Left ventricle myocardium inferior (tissue), 1 donor: ENCODE measurements around the gene CPNE6. TPM values are rescaled to one million over a fixed set of nuclear protein-coding genes. Genes with fewer than 3 reads are reported as not detected.

ENCODE experiments used
- DNase-seq: peaks from one replicate; pipeline ENCODE4 v3.0.0-alpha.2; 2020
- H3K27ac ChIP-seq: fragments of 200-600 bp; replicated peaks from 2 replicates; pipeline ENCODE4 v1.8.0; 2021
- H3K27me3 ChIP-seq: fragments of 200-600 bp; 2 replicates; pipeline ENCODE4 v1.8.0; 2021; ENCODE audit warnings: low read depth
- H3K36me3 ChIP-seq: fragments of 200-600 bp; 2 replicates; pipeline ENCODE4 v1.8.0; 2021
- H3K4me1 ChIP-seq: fragments of 200-600 bp; 2 replicates; pipeline ENCODE4 v1.8.0; 2021
- H3K4me3 ChIP-seq: fragments of 200-600 bp; 2 replicates; pipeline ENCODE4 v1.8.0; 2021; ENCODE audit warnings: mild to moderate bottlenecking, moderate library complexity
- H3K9me3 ChIP-seq: fragments of 200-600 bp; replicated peaks from 2 replicates; pipeline ENCODE4 v1.8.0; 2021
- CTCF ChIP-seq: fragments of 200-600 bp; IDR thresholded peaks from 2 replicates; pipeline ENCODE4 v1.8.0; 2021; ENCODE audit warnings: antibody characterized with exemption, mild to moderate bottlenecking, borderline replicate concordance
- intact Hi-C: fragments of 100-400 bp; cut with micrococcal nuclease; formaldehyde crosslinking; loops from one replicate; pipeline ENCODE4 v1.11.0; 2022
- total RNA-seq: library from RNA; stranded (reverse); fragmentation: NEBNext Ultra II Directional; extraction: Animal tissue kit (Norgen Biotek cat#: 25700); gene quantifications from one replicate; pipeline ENCODE4 v1.2.1, GENCODE V29; 2021
- donor health status: DM: no; HTN: yes; CAD: no; lungs with severe emphysema.

The CPNE6 gene
- total RNA-seq, 1 donor from 2014 or later, result not detected

DNA sequence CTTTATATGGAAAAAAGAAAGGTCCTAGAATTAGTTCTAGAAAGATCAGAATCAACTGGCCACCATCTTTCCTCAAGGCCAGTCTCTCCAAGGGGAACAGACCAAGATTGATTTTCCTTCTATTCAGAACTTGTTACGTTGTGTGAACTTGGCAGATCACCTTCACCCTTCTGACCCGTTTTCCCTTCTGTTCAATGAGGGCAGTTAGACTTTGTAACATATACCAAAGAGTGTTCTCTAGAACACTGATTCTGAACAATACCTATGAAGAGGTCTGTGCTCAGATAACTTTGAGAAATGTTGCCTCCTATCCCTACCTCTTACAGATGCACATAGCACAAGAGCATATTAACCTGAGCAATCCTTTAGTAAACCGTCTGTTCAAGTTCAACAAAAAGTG, 12.1 kb downstream of the CPNE6 start:
- no peak overlapping the region for H3K27ac ChIP-seq
- H3K27me3 ChIP-seq, result peaks cover 29% of the 10 kb centered on the region
- H3K9me3 ChIP-seq, result no peaks in the 10 kb centered on the region
- no peak overlapping the region for H3K4me3 ChIP-seq
- H3K36me3 ChIP-seq, result no peaks in the 10 kb centered on the region
- H3K4me1 ChIP-seq, result peaks cover 15% of the 10 kb centered on the region
- no peak for DNase-seq
- intact Hi-C loops, result no loop called here
- no peak for TF ChIP-seq CTCF

DNA sequence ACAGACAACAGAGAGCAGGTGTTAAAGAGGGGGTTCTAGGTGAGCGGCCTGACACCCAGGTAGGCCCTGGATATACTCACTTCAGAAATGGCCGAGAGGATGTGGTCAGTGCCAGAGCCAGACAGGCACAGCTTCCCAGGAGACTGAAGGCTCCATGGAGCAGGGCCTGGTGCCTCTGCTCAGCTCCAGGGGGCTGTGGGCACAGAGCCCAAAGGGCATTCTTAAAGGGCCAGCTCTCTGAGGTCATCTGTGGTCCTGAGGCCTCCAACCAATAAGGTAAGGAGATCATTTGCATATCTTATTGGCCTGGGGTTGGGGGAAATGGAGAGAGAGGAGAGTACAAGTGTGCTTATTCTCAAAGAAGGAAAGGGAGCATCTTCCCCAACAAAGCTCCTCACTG, 13.1 kb downstream of the CPNE6 start:
- peaks cover 26% of the 10 kb centered on the region for H3K27me3 ChIP-seq
- TF ChIP-seq CTCF, result no peak
- peaks cover 15% of the 10 kb centered on the region for H3K4me1 ChIP-seq
- H3K27ac ChIP-seq, result no peak overlapping the region
- H3K36me3 ChIP-seq, result no peaks in the 10 kb centered on the region
- H3K4me3 ChIP-seq, result no peak overlapping the region
- no peaks in the 10 kb centered on the region for H3K9me3 ChIP-seq
- no peak for DNase-seq
- intact Hi-C loops, result no loop called here

DNA sequence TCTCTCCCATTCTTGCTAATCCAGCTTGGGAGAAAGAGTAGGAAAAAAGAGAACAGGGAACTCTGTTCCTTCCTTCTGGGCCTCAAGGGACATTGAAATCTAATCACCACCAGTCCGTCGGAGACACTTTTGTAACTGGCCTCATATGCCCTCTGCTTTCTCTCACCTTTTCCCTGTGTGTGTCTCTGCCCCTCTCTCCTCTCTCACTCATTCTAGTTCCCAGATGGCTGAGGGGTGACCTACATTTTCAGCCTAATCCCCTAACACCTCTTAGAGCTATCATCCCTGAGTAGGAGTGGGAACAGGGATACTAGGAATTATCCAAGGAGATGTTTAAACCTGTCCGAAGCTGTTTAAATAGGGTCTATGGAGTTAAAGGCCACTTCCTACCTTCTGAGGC, 13.9 kb downstream of the CPNE6 start:
- Histone ChIP-seq H3K27ac (no peak overlapping the region), H3K36me3 (no peaks in the 10 kb centered on the region), H3K4me3 (no peak overlapping the region), H3K27me3 (peaks cover 18% of the 10 kb centered on the region), H3K4me1 (peaks cover 15% of the 10 kb centered on the region), H3K9me3 (no peaks in the 10 kb centered on the region)
- intact Hi-C loops, result no loop called here
- no peak for TF ChIP-seq CTCF
- no peak for DNase-seq

DNA sequence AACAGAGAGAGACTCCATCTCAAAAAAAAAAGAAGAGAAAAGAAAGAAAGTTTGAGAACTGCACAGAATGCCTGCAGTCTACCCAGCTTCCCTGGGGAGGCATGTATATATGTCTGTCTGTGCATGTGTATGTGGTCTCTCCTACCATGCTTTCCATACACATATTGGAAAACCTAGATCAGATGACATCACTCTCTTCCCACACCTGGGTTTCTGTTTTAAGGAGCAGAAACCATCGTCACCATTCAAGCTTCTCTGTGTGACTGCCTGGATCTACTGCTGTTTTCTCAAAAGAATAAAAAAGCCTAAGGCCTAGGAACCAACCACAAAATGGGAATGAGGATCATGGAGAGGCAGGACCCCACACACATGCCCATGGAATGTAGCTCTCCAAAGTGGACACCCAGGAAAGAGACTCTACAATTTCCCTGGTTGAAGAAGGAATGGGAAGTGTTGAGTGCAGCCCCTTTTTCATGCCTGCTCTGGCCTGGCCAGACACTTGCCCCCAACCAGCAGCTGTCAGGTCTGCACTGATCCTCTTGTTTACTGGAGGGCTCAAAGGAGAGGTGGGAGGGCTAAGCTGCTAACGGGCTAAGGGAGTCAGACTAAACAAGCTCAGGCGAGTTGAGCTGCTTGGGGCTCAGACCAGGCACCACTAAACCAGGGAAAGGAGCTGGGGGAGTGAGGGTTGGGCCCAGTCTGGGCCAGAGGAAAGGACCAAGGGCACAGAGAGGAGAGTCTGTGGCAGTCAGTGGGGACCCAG, 15.0 kb downstream of the CPNE6 start:
- H3K27me3 ChIP-seq, result peaks cover 13% of the 10 kb centered on the region
- no peak for DNase-seq
- no peaks in the 10 kb centered on the region for H3K9me3 ChIP-seq
- H3K4me3 ChIP-seq, result no peak overlapping the region
- intact Hi-C loops, result no loop called here
- H3K27ac ChIP-seq, result no peak overlapping the region
- H3K4me1 ChIP-seq, result peaks cover 5% of the 10 kb centered on the region
- TF ChIP-seq CTCF, result no peak
- no peaks in the 10 kb centered on the region for H3K36me3 ChIP-seq

DNA sequence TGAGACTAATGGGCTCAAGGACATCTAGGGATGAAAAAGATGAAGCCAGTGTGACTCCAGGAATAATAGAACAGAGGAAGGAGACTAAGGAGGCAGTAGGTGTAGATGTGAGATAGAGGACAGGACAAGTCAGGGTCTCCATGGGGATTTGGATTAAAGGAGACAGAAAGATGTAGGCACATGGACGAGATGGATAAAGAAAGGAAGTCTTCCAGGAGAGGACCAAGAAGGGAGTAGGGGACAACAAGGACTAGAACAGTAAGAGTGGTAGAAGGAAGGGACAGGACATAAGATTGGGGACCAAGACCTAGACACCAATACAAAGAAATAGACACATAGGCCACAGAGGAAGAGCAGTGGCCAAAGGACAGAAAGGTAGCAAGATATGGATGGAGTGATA, 15.6 kb downstream of the CPNE6 start:
- no peak for DNase-seq
- Histone ChIP-seq H3K9me3 (no peaks in the 10 kb centered on the region), H3K36me3 (no peaks in the 10 kb centered on the region), H3K27ac (no peak overlapping the region), H3K4me1 (no peaks in the 10 kb centered on the region), H3K27me3 (peaks cover 6% of the 10 kb centered on the region), H3K4me3 (no peak overlapping the region)
- intact Hi-C loops, result no loop called here
- TF ChIP-seq CTCF, result no peak
